ENCODE data around the gene ABHD10. TPM values are rescaled to one million over a fixed set of nuclear protein-coding genes. Genes with fewer than 3 reads are reported as not detected.

Gene ABHD10
- total and polyA plus RNA-seq, 10 donors, result 24.2 to 34.8 (median 28.3) TPM

GRCh38 chr3:111979434-111980038, 710 bp downstream of the ABHD10 start:
- Histone ChIP-seq H3K4me1 (peaks cover 20 to 60% (median 40%) of the 10 kb centered on the region in 6 donors), H3K27ac (peak overlapping the region; percentile 86 to 93 (median 92)), H3K36me3 (peaks cover 0 to 22% (median 5%) of the 10 kb centered on the region in 6 donors), H3K27me3 (replicated peaks in 1 of 7) (no peaks in the 10 kb centered on the region), H3K4me3 (peak overlapping the region; percentile 76 to 94 (median 88)), H3K9me3 (no peaks in the 10 kb centered on the region)
- no peak for DNase-seq
- intact Hi-C loops (cut with DNase I; ENCODE audit: low total_unique reads), result no loop called here
- TF ChIP-seq CTCF (IDR thresholded peaks at IDR 0.05 in 8 of 11, conservative IDR thresholded peaks at IDR 0.05 in 3 of 11), result no peak
- TF ChIP-seq POLR2A (IDR thresholded peaks at IDR 0.05), result no peak
- no peak for TF ChIP-seq POLR2AphosphoS5 (IDR thresholded peaks at IDR 0.05)
- WGBS, 5 donors, result 17 to 22% (median 20%) methylated on average over 5 of the region's 5 CpGs

- Histone ChIP-seq H3K27me3 (replicated peaks in 1 of 7) (no peaks in the 10 kb centered on the region), H3K36me3 (peaks cover 0 to 22% (median 0%) of the 10 kb centered on the region in 6 donors), H3K9me3 (no peaks in the 10 kb centered on the region), H3K27ac (no peak overlapping the region), H3K4me3 (peak overlapping the region in 2 of 8 donors; percentile 4 to 19), H3K4me1 (peaks cover 20 to 69% (median 40%) of the 10 kb centered on the region in 6 donors)
- intact Hi-C loops (cut with DNase I; ENCODE audit: low total_unique reads), result no loop called here
- TF ChIP-seq POLR2A (IDR thresholded peaks at IDR 0.05) (no peak), CTCF (IDR thresholded peaks at IDR 0.05 in 8 of 11, conservative IDR thresholded peaks at IDR 0.05 in 3 of 11) (no peak), POLR2AphosphoS5 (IDR thresholded peaks at IDR 0.05) (no peak)
- DNase-seq, result no peak
- 78 to 83% (median 79%) methylated on average over 10 of the region's 10 CpGs for WGBS, 5 donors
Observed at GRCh38 chr3:111980716-111981456, 2.1 kb downstream of the ABHD10 start.

GRCh38 chr3:111981457-111981763, 2.6 kb downstream of the ABHD10 start:
- Histone ChIP-seq H3K27ac (no peak overlapping the region), H3K9me3 (no peaks in the 10 kb centered on the region), H3K36me3 (peaks cover 0 to 27% (median 2%) of the 10 kb centered on the region in 6 donors), H3K27me3 (replicated peaks in 1 of 7) (no peaks in the 10 kb centered on the region), H3K4me1 (peaks cover 20 to 69% (median 40%) of the 10 kb centered on the region in 6 donors), H3K4me3 (no peak overlapping the region)
- TF ChIP-seq POLR2AphosphoS5 (IDR thresholded peaks at IDR 0.05), result no peak
- no peak for TF ChIP-seq CTCF (IDR thresholded peaks at IDR 0.05 in 8 of 11, conservative IDR thresholded peaks at IDR 0.05 in 3 of 11)
- TF ChIP-seq POLR2A (IDR thresholded peaks at IDR 0.05), result no peak
- WGBS, 5 donors, result 84 to 93% (median 92%) methylated on average over 3 of the region's 3 CpGs
- DNase-seq, result no peak
- intact Hi-C loops (cut with DNase I; ENCODE audit: low total_unique reads), result no loop called here

- intact Hi-C loops (cut with DNase I; ENCODE audit: low total_unique reads), result no loop called here
- Histone ChIP-seq H3K27me3 (replicated peaks in 1 of 7) (no peaks in the 10 kb centered on the region), H3K4me3 (no peak overlapping the region), H3K9me3 (no peaks in the 10 kb centered on the region), H3K27ac (no peak overlapping the region), H3K4me1 (peaks cover 20 to 69% (median 35%) of the 10 kb centered on the region in 6 donors), H3K36me3 (peaks cover 0 to 59% (median 29%) of the 10 kb centered on the region in 6 donors)
- no peak for TF ChIP-seq CTCF (IDR thresholded peaks at IDR 0.05 in 8 of 11, conservative IDR thresholded peaks at IDR 0.05 in 3 of 11)
- TF ChIP-seq POLR2AphosphoS5 (IDR thresholded peaks at IDR 0.05), result no peak
- no peak for DNase-seq
- WGBS, 5 donors, result 35 to 59% (median 42%) methylated on average over 2 of the region's 2 CpGs
Observed at GRCh38 chr3:111984636-111985298, 5.9 kb downstream of the ABHD10 start.
